NCI-H526 (cell line): ENCODE data around the gene PDCD1.
"Not testable (repeated sequence)": the region's sequence is repeated elsewhere in the genome, so short reads cannot be mapped to it uniquely, and the experiment has no call there.

Experiments
- DNase-seq, 2 experiments: peaks; one replicate each; lab custom pipeline; 2025; lab: John Stamatoyannopoulos, UW

PDCD1 gene

GRCh38 chr2:241813644-241814392 is 44.9 kb downstream of the PDCD1 start:
- no peak for DNase-seq

GRCh38 chr2:241812730-241813643 is 45.7 kb downstream of the PDCD1 start:
- DNase-seq = no peak

- no peak for DNase-seq
Observed at GRCh38 chr2:241811952-241812729, 46.6 kb downstream of the PDCD1 start.

- DNase-seq = no peak
Observed at GRCh38 chr2:241811201-241811951, 47.3 kb downstream of the PDCD1 start.

GRCh38 chr2:241810307-241811200 is 48.1 kb downstream of the PDCD1 start:
- no peak for DNase-seq

- no peak for DNase-seq
Observed at GRCh38 chr2:241809383-241810306, 49.0 kb downstream of the PDCD1 start.

- DNase-seq = no peak
Observed at GRCh38 chr2:241808721-241809382, 49.8 kb downstream of the PDCD1 start, which contains the start of gene NEU4. NEU4 (plus strand) TSS chr2:241809193; CDS start chr2:241814485, 5,292 bp downstream.

- no peak for DNase-seq
Observed at GRCh38 chr2:241808051-241808720, 50.5 kb downstream of the PDCD1 start.

GRCh38 chr2:241806217-241806616 is 52.5 kb downstream of the PDCD1 start:
- DNase-seq = not testable (repeated sequence)

GRCh38 chr2:241804326-241805229 is 54.1 kb downstream of the PDCD1 start:
- peak; percentile 36 to 75 for DNase-seq

GRCh38 chr2:241803387-241804325 is 55.0 kb downstream of the PDCD1 start:
- DNase-seq = peak in 1 of 2 experiments; percentile 91

GRCh38 chr2:241802421-241803318 is 56.0 kb downstream of the PDCD1 start:
- no peak for DNase-seq

- DNase-seq = peak in 1 of 2 experiments; percentile 59
Observed at GRCh38 chr2:241801611-241802420, 56.9 kb downstream of the PDCD1 start.
